GM23248 (cell line): Measurements from ENCODE around the gene NBEA.

Experiments
- EZH2 ChIP-seq: fragments of 200-600 bp; sonication (generic); IDR thresholded peaks from 2 replicates; pipeline ENCODE4 v1.6.1; 2018; ENCODE audit warnings: antibody characterized with exemption, mild to moderate bottlenecking; ENCODE audit not compliant: insufficient read depth, poor library complexity, severe bottlenecking
- EZH2phosphoT487 ChIP-seq: fragments of 200-600 bp; sonication (generic); IDR thresholded peaks from 2 replicates; pipeline ENCODE4 v1.6.1; 2018; ENCODE audit warnings: antibody characterized with exemption, moderate library complexity, mild to moderate bottlenecking, low read depth; ENCODE audit not compliant: insufficient read depth

DNA sequence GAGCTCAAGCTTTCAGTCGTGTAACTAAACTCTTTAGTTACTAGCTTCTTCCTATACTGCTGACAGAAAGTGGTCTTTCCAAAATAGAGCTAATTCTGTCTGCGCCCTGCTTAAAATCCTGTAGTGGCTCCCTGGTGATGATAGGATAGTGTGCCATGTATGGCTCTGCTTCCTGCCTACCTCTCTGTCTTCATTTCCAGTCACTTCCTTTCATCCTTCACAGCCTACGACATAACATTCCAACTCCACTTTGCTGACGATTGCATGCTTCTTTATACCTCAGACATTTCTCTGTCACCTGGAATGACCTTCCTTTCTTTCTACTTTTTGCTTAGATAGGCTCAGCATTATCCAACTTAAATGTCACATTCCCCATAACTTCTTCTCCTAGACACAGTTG is 343.6 kb downstream of the NBEA start:
- no peak for TF ChIP-seq EZH2phosphoT487
- no peak for TF ChIP-seq EZH2
